ENCODE measurements around the gene MDP1. TPM values are rescaled to one million over a fixed set of nuclear protein-coding genes. Genes with fewer than 3 reads are reported as not detected.

MDP1 gene
- total RNA-seq, 1 experiment from 2014 or later: 12.6 TPM

DNA sequence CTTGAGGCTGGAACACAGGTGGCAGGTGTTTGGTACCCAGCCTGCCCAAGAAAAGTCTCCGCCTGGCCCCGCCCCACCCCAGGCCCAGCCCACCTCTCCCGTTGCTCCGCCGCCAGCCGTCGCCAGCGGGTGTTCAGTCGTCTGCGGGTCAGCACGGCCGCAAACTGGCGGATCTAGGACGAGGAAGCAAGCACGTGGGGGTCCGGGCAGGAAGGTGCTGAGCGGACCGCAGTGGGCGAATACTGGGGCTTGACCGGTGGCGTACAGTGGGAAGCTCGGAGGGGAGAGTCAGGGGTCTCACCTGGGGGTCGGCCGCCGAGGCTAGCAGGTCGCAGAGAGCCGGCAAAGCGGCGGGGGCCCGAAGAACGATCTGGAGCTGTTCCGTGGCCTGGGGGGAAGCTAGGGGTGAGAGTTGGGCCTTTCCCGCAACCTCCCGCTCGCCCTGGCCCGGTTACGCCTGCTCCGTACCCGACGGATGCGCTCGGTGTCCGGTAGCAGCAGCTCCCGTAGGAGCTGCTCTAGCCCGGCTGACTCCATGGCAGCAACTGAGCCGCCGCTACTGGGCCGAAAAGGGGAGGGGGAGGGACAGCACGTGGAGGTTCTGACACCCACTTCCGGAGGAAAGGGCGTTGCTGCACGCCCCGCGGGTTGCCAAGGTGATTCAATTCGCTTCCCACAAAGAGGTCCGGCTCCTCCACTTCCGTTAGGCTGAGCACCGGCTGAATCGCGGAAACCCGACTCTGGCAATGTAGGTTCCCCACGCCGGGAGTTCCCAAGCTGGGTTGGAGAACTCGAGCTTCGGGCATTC lies 27.4 kb downstream of the MDP1 start, which contains the start of gene IPO4 (continued):
- TF ChIP-seq ZNF532 (CRISPR knock-in tag; IDR thresholded peaks at IDR 0.05; ENCODE audit: borderline replicate concordance): no peak
- TF ChIP-seq, protein P1, sequence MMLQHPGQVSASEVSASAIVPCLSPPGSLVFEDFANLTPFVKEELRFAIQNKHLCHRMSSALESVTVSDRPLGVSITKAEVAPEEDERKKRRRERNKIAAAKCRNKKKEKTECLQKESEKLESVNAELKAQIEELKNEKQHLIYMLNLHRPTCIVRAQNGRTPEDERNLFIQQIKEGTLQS (CRISPR knock-in tag; conservative IDR thresholded peaks at IDR 0.05): no peak
- peak; percentile 82; the same call in 1 of the 2 replicates for TF ChIP-seq SMAD3 (CRISPR knock-in tag; IDR thresholded peaks at IDR 0.05; ENCODE audit: borderline replicate concordance)
- peak; percentile 88 for TF ChIP-seq SP1 (CRISPR knock-in tag; conservative IDR thresholded peaks at IDR 0.05)
- TF ChIP-seq JUN (CRISPR knock-in tag; IDR thresholded peaks at IDR 0.05): no peak; the same call in 1 of the 2 replicates
- peak; percentile 87; the same call in 1 of the 2 replicates for TF ChIP-seq NR3C1 (CRISPR knock-in tag; conservative IDR thresholded peaks at IDR 0.05; ENCODE audit: low read depth)
- peak; percentile 84 for TF ChIP-seq TP53 (CRISPR knock-in tag; IDR thresholded peaks at IDR 0.05)
- TF ChIP-seq TEAD1 (CRISPR knock-in tag; IDR thresholded peaks at IDR 0.05): peak; percentile 68
- TF ChIP-seq CREB1 (CRISPR knock-in tag; IDR thresholded peaks at IDR 0.05): no peak
- TF ChIP-seq HMGA2 (CRISPR knock-in tag; IDR thresholded peaks at IDR 0.05): no peak
- TF ChIP-seq, protein P2, sequence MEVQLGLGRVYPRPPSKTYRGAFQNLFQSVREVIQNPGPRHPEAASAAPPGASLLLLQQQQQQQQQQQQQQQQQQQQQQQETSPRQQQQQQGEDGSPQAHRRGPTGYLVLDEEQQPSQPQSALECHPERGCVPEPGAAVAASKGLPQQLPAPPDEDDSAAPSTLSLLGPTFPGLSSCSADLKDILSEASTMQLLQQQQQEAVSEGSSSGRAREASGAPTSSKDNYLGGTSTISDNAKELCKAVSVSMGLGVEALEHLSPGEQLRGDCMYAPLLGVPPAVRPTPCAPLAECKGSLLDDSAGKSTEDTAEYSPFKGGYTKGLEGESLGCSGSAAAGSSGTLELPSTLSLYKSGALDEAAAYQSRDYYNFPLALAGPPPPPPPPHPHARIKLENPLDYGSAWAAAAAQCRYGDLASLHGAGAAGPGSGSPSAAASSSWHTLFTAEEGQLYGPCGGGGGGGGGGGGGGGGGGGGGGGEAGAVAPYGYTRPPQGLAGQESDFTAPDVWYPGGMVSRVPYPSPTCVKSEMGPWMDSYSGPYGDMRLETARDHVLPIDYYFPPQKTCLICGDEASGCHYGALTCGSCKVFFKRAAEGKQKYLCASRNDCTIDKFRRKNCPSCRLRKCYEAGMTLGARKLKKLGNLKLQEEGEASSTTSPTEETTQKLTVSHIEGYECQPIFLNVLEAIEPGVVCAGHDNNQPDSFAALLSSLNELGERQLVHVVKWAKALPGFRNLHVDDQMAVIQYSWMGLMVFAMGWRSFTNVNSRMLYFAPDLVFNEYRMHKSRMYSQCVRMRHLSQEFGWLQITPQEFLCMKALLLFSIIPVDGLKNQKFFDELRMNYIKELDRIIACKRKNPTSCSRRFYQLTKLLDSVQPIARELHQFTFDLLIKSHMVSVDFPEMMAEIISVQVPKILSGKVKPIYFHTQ (CRISPR knock-in tag; IDR thresholded peaks at IDR 0.05): no peak
- no peak for TF ChIP-seq IRF2 (CRISPR knock-in tag; IDR thresholded peaks at IDR 0.05; ENCODE audit: borderline replicate concordance, low read depth)
- TF ChIP-seq, protein P3, sequence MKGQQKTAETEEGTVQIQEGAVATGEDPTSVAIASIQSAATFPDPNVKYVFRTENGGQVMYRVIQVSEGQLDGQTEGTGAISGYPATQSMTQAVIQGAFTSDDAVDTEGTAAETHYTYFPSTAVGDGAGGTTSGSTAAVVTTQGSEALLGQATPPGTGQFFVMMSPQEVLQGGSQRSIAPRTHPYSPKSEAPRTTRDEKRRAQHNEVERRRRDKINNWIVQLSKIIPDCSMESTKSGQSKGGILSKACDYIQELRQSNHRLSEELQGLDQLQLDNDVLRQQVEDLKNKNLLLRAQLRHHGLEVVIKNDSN (CRISPR knock-in tag; IDR thresholded peaks at IDR 0.05): peak; percentile 87
- 0 out of 2 replicates have a peak, but pooled peaks have one; percentile 59 for TF ChIP-seq KAT7 (CRISPR knock-in tag; IDR thresholded peaks at IDR 0.05; ENCODE audit: borderline replicate concordance)
- TF ChIP-seq ZNF396 (CRISPR knock-in tag; IDR thresholded peaks at IDR 0.05; ENCODE audit: borderline replicate concordance): no peak
- peak; percentile 86 for TF ChIP-seq USF2 (CRISPR knock-in tag; IDR thresholded peaks at IDR 0.05)
- no peak for TF ChIP-seq NR2C2 (CRISPR knock-in tag; IDR thresholded peaks at IDR 0.05)
- TF ChIP-seq, protein P4, sequence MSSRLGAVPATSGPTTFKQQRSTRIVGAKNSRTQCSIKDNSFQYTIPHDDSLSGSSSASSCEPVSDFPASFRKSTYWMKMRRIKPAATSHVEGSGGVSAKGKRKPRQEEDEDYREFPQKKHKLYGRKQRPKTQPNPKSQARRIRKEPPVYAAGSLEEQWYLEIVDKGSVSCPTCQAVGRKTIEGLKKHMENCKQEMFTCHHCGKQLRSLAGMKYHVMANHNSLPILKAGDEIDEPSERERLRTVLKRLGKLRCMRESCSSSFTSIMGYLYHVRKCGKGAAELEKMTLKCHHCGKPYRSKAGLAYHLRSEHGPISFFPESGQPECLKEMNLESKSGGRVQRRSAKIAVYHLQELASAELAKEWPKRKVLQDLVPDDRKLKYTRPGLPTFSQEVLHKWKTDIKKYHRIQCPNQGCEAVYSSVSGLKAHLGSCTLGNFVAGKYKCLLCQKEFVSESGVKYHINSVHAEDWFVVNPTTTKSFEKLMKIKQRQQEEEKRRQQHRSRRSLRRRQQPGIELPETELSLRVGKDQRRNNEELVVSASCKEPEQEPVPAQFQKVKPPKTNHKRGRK (CRISPR knock-in tag; IDR thresholded peaks at IDR 0.05; ENCODE audit: borderline replicate concordance): no peak
- TF ChIP-seq, protein P5, sequence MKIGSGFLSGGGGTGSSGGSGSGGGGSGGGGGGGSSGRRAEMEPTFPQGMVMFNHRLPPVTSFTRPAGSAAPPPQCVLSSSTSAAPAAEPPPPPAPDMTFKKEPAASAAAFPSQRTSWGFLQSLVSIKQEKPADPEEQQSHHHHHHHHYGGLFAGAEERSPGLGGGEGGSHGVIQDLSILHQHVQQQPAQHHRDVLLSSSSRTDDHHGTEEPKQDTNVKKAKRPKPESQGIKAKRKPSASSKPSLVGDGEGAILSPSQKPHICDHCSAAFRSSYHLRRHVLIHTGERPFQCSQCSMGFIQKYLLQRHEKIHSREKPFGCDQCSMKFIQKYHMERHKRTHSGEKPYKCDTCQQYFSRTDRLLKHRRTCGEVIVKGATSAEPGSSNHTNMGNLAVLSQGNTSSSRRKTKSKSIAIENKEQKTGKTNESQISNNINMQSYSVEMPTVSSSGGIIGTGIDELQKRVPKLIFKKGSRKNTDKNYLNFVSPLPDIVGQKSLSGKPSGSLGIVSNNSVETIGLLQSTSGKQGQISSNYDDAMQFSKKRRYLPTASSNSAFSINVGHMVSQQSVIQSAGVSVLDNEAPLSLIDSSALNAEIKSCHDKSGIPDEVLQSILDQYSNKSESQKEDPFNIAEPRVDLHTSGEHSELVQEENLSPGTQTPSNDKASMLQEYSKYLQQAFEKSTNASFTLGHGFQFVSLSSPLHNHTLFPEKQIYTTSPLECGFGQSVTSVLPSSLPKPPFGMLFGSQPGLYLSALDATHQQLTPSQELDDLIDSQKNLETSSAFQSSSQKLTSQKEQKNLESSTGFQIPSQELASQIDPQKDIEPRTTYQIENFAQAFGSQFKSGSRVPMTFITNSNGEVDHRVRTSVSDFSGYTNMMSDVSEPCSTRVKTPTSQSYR (CRISPR knock-in tag; IDR thresholded peaks at IDR 0.05): no peak
- TF ChIP-seq, protein P6, sequence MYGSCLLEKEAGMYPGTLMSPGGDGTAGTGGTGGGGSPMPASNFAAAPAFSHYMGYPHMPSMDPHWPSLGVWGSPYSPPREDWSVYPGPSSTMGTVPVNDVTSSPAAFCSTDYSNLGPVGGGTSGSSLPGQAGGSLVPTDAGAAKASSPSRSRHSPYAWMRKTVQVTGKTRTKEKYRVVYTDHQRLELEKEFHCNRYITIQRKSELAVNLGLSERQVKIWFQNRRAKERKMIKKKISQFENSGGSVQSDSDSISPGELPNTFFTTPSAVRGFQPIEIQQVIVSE (CRISPR knock-in tag; IDR thresholded peaks at IDR 0.05; ENCODE audit: borderline replicate concordance): no peak
- TF ChIP-seq, protein P7, sequence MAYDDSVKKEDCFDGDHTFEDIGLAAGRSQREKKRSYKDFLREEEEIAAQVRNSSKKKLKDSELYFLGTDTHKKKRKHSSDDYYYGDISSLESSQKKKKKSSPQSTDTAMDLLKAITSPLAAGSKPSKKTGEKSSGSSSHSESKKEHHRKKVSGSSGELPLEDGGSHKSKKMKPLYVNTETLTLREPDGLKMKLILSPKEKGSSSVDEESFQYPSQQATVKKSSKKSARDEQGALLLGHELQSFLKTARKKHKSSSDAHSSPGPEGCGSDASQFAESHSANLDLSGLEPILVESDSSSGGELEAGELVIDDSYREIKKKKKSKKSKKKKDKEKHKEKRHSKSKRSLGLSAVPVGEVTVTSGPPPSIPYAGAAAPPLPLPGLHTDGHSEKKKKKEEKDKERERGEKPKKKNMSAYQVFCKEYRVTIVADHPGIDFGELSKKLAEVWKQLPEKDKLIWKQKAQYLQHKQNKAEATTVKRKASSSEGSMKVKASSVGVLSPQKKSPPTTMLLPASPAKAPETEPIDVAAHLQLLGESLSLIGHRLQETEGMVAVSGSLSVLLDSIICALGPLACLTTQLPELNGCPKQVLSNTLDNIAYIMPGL (CRISPR knock-in tag; IDR thresholded peaks at IDR 0.05): peak; percentile 50; the same call in 1 of the 2 replicates

Measured in WTC11 (cell line).